ENCODE data around the gene BCAS4.
A peak's percentile ranks its signal among the peaks of the same experiment; 100 is the strongest.
"Not testable (repeated sequence)": the region's sequence is repeated elsewhere in the genome, so short reads cannot be mapped to it uniquely, and the experiment has no call there.

BCAS4 gene

GRCh38 chr20:50762045-50762422 is 32.8 kb upstream of the BCAS4 start:
- peak overlapping the region; percentile 97 for H3K27ac ChIP-seq
- POLR2A ChIA-PET (ENCODE audit: low non-redundant PET) = interaction anchor here (0.6 to 0.8 kb wide), 3 partner anchors 35 to 608 kb away, joined by 3 to 6 read pairs (median 3); no protein-coding TSS in a partner anchor
- no peak for TF ChIP-seq CTCF (conservative IDR thresholded peaks at IDR 0.05; ENCODE audit: low read depth)
- CTCF ChIA-PET = interaction anchor here (0.6 to 0.7 kb wide), 3 partner anchors 83 to 469 kb away, joined by 3 to 5 read pairs (median 4); no protein-coding TSS in a partner anchor
- no peak for DNase-seq (ENCODE audit: low spot score)

GRCh38 chr20:50762435-50763220 is 32.2 kb upstream of the BCAS4 start:
- POLR2A ChIA-PET (ENCODE audit: low non-redundant PET) = interaction anchor here (0.7 to 1.0 kb wide), 2 partner anchors 28 to 35 kb away, joined by 3 read pairs; no protein-coding TSS in a partner anchor
- CTCF ChIA-PET = interaction anchor here (0.5 to 0.7 kb wide), 5 partner anchors 35 to 630 kb away, joined by 3 to 5 read pairs (median 4); no protein-coding TSS in a partner anchor
- DNase-seq (ENCODE audit: low spot score) = peak; percentile 54

GRCh38 chr20:50763550-50764458 is 31.1 kb upstream of the BCAS4 start:
- DNase-seq (ENCODE audit: low spot score); POLR2A ChIA-PET (ENCODE audit: low non-redundant PET): not testable (repeated sequence)
- H3K27ac ChIP-seq = peak overlapping the region; percentile 97
- CTCF ChIA-PET = interaction anchor here (0.6 to 1.2 kb wide), 2 partner anchors 27 to 100 kb away, joined by 3 to 5 read pairs; no protein-coding TSS in a partner anchor

More at GRCh38 chr20:50762435-50763220, 32.2 kb upstream of the BCAS4 start:
- H3K27ac ChIP-seq = peak overlapping the region; percentile 97
- no peak for TF ChIP-seq CTCF (conservative IDR thresholded peaks at IDR 0.05; ENCODE audit: low read depth)

- POLR2A ChIA-PET (ENCODE audit: low non-redundant PET); CTCF ChIA-PET; DNase-seq (ENCODE audit: low spot score): not testable (repeated sequence)
- peak overlapping the region; percentile 49 for H3K27ac ChIP-seq
Measured at GRCh38 chr20:50765251-50765650, 29.6 kb upstream of the BCAS4 start.

GRCh38 chr20:50765674-50766073 is 29.2 kb upstream of the BCAS4 start:
- H3K27ac ChIP-seq = no peak overlapping the region
- CTCF ChIA-PET = no interaction called here
- no peak for DNase-seq (ENCODE audit: low spot score)
- POLR2A ChIA-PET (ENCODE audit: low non-redundant PET) = no interaction called here
- TF ChIP-seq CTCF (conservative IDR thresholded peaks at IDR 0.05; ENCODE audit: low read depth) = no peak

- DNase-seq (ENCODE audit: low spot score); H3K27ac ChIP-seq; POLR2A ChIA-PET (ENCODE audit: low non-redundant PET): not testable (repeated sequence)
- CTCF ChIA-PET = interaction anchor here (0.6 kb wide), 2 partner anchors 682 to 786 kb away, joined by 3 to 4 read pairs; no protein-coding TSS in a partner anchor
Measured at GRCh38 chr20:50766955-50767809, 27.7 kb upstream of the BCAS4 start.

GRCh38 chr20:50768991-50769390 is 25.9 kb upstream of the BCAS4 start:
- CTCF ChIA-PET = interaction anchor here (0.5 kb wide), 1 partner anchor 948 kb away, joined by 4 read pairs; no protein-coding TSS in a partner anchor
- POLR2A ChIA-PET (ENCODE audit: low non-redundant PET); DNase-seq (ENCODE audit: low spot score); H3K27ac ChIP-seq: not testable (repeated sequence)

- POLR2A ChIA-PET (ENCODE audit: low non-redundant PET); H3K27ac ChIP-seq; DNase-seq (ENCODE audit: low spot score): not testable (repeated sequence)
- CTCF ChIA-PET = interaction anchor here (0.5 kb wide), 1 partner anchor 948 kb away, joined by 4 read pairs; no protein-coding TSS in a partner anchor
Measured at GRCh38 chr20:50769551-50770085, 25.2 kb upstream of the BCAS4 start.

GRCh38 chr20:50771419-50772080 is 23.3 kb upstream of the BCAS4 start:
- H3K27ac ChIP-seq; POLR2A ChIA-PET (ENCODE audit: low non-redundant PET); DNase-seq (ENCODE audit: low spot score): not testable (repeated sequence)
- CTCF ChIA-PET = interaction anchor here (0.6 kb wide), 2 partner anchors 11 to 22 kb away, joined by 3 read pairs; no protein-coding TSS in a partner anchor
